DND-41 (cell line): Measurements from ENCODE around the gene ABLIM3.

Experiments used
- ATAC-seq: fragments of 200-7000 bp; cut with Tn5 transposase; 3 replicates; pipeline ENCODE4 v1.9.1; 2021; ENCODE audit warnings: low read depth; ENCODE audit not compliant: insufficient read depth
- DNase-seq: peaks from one replicate; pipeline ENCODE4 v3.0.0-alpha.2; 2020
- H2AFZ ChIP-seq: 2 replicates; pipeline ENCODE4 v1.6.0; 2012; ENCODE audit warnings: low read depth, low read length
- H3K27ac ChIP-seq: 2 replicates; pipeline ENCODE4 v1.5.1; 2012; ENCODE audit warnings: low read length, inconsistent platforms
- H3K27me3 ChIP-seq: fragments of 200-600 bp; sonication (generic); 2 replicates; pipeline ENCODE4 v1.6.0; 2012; ENCODE audit warnings: low read length, mild to moderate bottlenecking, inconsistent platforms; ENCODE audit not compliant: insufficient read depth, poor library complexity
- H3K36me3 ChIP-seq: 2 replicates; pipeline ENCODE4 v1.5.1; 2012; ENCODE audit warnings: low read length, inconsistent platforms; ENCODE audit not compliant: insufficient read depth
- H3K4me1 ChIP-seq: 2 replicates; pipeline ENCODE4 v1.5.1; 2012; ENCODE audit warnings: mild to moderate bottlenecking, low read length; ENCODE audit not compliant: insufficient read depth
- H3K4me2 ChIP-seq: 2 replicates; pipeline ENCODE4 v1.6.0; 2012; ENCODE audit warnings: mild to moderate bottlenecking, moderate library complexity, low read length, inconsistent platforms; ENCODE audit not compliant: insufficient read depth
- H3K4me3 ChIP-seq, 2 experiments: fragments of 200-600 bp in 1 of 2; shearing (Covaris generic) in 1 of 2; 2 replicates each; pipeline ENCODE4 v1.5.1; 2012 to 2016; ENCODE audit warnings: inconsistent platforms in 2 of 2, low read length in 2 of 2, mild to moderate bottlenecking in 2 of 2, low read depth in 1 of 2, moderate library complexity in 1 of 2
- H3K79me2 ChIP-seq: 2 replicates; pipeline ENCODE4 v1.6.0; 2012; ENCODE audit warnings: low read length, inconsistent platforms; ENCODE audit not compliant: insufficient read depth
- H3K9ac ChIP-seq: 2 replicates; pipeline ENCODE4 v1.6.0; 2012; ENCODE audit warnings: low read depth, mild to moderate bottlenecking, inconsistent platforms, low read length, moderate library complexity
- H3K9me3 ChIP-seq: 2 replicates; pipeline ENCODE4 v1.5.1; 2012; ENCODE audit warnings: low read length, moderate library complexity, mild to moderate bottlenecking, inconsistent platforms; ENCODE audit not compliant: insufficient read depth, severe bottlenecking
- H4K20me1 ChIP-seq: 2 replicates; pipeline ENCODE4 v1.6.0; 2012; ENCODE audit warnings: low read length; ENCODE audit not compliant: insufficient read depth
- CTCF ChIP-seq: IDR thresholded peaks from 2 replicates; pipeline ENCODE4 v1.5.1; 2012; ENCODE audit warnings: borderline replicate concordance, low read length, moderate library complexity, mild to moderate bottlenecking; ENCODE audit not compliant: poor library complexity, severe bottlenecking; ENCODE audit errors: extremely low read depth
- EZH2 ChIP-seq: IDR thresholded peaks from 3 replicates; pipeline ENCODE4 v1.6.1; 2012; ENCODE audit warnings: borderline replicate concordance, low read depth, mild to moderate bottlenecking, moderate library complexity, low read length, inconsistent platforms; ENCODE audit not compliant: severe bottlenecking

Gene ABLIM3

GRCh38 chr5:149121145-149121544 lies 20.1 kb upstream of the ABLIM3 start:
- ATAC-seq: no peak
- TF ChIP-seq CTCF (no peak), EZH2 (no peak)
- Histone ChIP-seq H3K79me2 (no peaks in the 10 kb centered on the region), H3K9ac (no peak overlapping the region), H3K4me1 (no peaks in the 10 kb centered on the region), H2AFZ (no peak overlapping the region), H3K4me3 (no peak overlapping the region), H4K20me1 (no peaks in the 10 kb centered on the region), H3K27ac (no peak overlapping the region), H3K4me2 (no peak overlapping the region), H3K36me3 (no peaks in the 10 kb centered on the region), H3K9me3 (no peaks in the 10 kb centered on the region), H3K27me3 (peaks cover 8% of the 10 kb centered on the region)
- no peak for DNase-seq

DNA sequence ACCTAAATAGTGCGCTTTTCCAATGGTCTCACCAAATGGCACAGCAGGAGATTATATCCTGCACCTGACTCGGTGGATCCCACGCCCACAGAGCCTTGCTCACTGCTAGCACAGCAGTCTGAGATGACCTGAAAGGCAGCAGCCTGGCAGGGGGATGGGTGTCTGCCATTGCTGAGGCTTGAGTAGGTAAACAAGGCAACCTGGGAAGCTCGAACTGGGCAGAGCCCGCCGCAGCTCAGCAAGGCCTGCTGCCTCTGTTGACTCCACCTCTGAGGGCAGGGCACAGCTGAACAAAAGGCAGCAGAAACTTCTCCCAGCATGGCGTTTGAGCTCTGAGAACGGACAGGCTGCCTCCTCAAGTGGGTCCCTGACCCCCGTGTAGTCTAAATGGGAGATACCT lies 18.1 kb upstream of the ABLIM3 start:
- no peak overlapping the region for H3K27ac ChIP-seq
- TF ChIP-seq EZH2 (no peak), CTCF (no peak)
- no peaks in the 10 kb centered on the region for H4K20me1 ChIP-seq
- H3K4me1 ChIP-seq: no peaks in the 10 kb centered on the region
- H3K4me2 ChIP-seq: no peak overlapping the region
- no peak overlapping the region for H2AFZ ChIP-seq
- no peaks in the 10 kb centered on the region for H3K9me3 ChIP-seq
- H3K9ac ChIP-seq: no peak overlapping the region
- no peak for DNase-seq
- H3K4me3 ChIP-seq: no peak overlapping the region
- H3K27me3 ChIP-seq: peaks cover 8% of the 10 kb centered on the region
- no peak for ATAC-seq
- H3K36me3 ChIP-seq: no peaks in the 10 kb centered on the region
- H3K79me2 ChIP-seq: no peaks in the 10 kb centered on the region

DNA sequence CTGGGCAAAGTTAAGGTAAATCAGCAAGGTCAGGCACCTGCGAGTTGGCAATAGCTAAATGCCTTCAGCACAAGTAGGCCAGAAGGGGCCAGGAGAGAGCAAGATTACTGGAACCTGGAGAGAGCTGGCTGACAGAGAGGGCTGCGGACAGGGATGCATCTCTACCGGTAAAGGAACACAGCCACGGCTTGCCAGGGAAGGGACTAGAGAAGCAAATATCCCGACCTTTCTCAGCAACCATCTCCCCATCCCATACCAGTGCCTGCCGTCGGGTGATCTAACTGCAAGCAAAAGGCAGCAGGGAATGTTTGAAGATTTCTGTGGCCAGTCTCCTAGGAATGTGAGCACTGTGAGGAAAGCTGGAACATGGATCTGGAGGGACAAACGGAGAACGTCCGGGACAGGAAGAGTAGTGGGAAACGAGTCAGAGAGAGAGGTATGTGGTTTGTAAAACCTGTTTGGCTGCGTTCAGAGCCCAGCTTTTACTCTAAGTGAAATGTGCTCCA lies 15.9 kb upstream of the ABLIM3 start:
- H3K79me2 ChIP-seq: no peaks in the 10 kb centered on the region
- no peak overlapping the region for H3K4me2 ChIP-seq
- H3K4me3 ChIP-seq: no peak overlapping the region
- no peaks in the 10 kb centered on the region for H3K4me1 ChIP-seq
- no peak for ATAC-seq
- peaks cover 5% of the 10 kb centered on the region for H3K27me3 ChIP-seq
- no peak overlapping the region for H3K27ac ChIP-seq
- H3K36me3 ChIP-seq: no peaks in the 10 kb centered on the region
- H3K9ac ChIP-seq: no peak overlapping the region
- H2AFZ ChIP-seq: no peak overlapping the region
- TF ChIP-seq EZH2 (no peak), CTCF (no peak)
- DNase-seq: no peak
- H4K20me1 ChIP-seq: no peaks in the 10 kb centered on the region
- H3K9me3 ChIP-seq: no peaks in the 10 kb centered on the region

DNA sequence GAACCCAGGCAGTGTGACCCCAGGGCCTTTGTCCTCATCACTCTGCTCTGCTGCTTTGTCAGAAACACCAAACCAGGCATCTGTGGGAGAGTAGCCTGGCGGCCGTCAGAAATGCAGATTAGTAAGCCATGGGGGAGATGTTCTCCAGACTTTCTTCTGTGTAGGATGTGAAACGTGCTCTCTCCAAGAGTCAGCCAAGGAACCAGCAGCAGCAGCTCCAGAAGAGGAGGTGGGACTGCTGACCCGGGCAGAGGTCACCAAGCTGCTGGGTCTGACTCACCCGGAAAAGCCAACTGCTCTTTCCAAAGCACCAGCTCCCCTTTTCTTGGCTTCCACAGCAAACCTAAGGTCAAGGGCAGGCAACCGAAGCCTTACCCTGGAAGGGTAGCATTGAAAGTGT lies 14.4 kb upstream of the ABLIM3 start:
- H2AFZ ChIP-seq: no peak overlapping the region
- no peaks in the 10 kb centered on the region for H3K9me3 ChIP-seq
- ATAC-seq (no peak), DNase-seq (no peak)
- no peak for TF ChIP-seq EZH2
- TF ChIP-seq CTCF: no peak
- no peak overlapping the region for H3K27ac ChIP-seq
- no peaks in the 10 kb centered on the region for H4K20me1 ChIP-seq
- no peaks in the 10 kb centered on the region for H3K36me3 ChIP-seq
- peaks cover 5% of the 10 kb centered on the region for H3K27me3 ChIP-seq
- H3K79me2 ChIP-seq: no peaks in the 10 kb centered on the region
- H3K9ac ChIP-seq: no peak overlapping the region
- H3K4me2 ChIP-seq: no peak overlapping the region
- no peaks in the 10 kb centered on the region for H3K4me1 ChIP-seq
- H3K4me3 ChIP-seq: no peak overlapping the region
